NCI-H1417 treated with DMSO at 0.1 percent for 48 hours (cell line): ENCODE data around the gene TBCEL.

Experiments
- DNase-seq: peaks from one replicate; lab custom pipeline; 2025; lab: John Stamatoyannopoulos, UW

The TBCEL gene

DNA sequence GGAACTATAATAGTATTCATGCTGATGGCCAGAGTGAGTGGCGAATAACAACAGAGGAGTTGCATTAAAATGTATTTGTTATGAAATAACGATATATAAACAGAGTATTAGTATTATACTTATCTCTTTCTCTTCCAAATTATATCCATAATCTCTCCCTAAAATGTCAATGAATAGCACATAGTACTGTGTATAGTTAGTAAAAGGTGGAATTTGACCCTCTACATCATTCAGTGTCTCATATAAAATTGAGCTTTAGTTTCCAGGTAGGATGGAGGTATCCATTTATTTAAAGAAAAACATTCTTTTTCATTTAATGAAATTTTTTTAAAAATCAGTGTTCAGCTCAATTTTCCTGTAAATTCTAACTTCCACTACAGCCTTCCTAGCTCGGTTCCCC, 42.7 kb downstream of the TBCEL start:
- DNase-seq = no peak

DNA sequence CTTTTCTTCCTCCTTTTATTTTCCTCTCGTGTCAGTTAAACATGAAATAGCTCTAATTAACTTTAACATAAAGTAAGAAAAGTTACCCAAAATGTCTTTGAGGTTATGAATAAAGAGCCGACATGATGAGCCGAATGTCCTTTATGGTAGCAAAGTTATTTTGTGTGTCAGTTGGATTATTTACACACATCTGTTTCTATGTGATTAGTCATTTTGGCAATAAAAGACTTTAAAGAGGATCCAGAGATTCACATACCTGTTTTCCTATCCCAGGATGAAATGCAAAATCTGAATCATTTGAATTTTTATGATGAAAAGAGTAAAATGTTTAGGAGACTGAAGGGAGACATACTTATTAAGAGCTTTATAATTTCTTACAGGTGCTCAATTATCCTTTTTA, 43.1 kb downstream of the TBCEL start:
- no peak for DNase-seq

DNA sequence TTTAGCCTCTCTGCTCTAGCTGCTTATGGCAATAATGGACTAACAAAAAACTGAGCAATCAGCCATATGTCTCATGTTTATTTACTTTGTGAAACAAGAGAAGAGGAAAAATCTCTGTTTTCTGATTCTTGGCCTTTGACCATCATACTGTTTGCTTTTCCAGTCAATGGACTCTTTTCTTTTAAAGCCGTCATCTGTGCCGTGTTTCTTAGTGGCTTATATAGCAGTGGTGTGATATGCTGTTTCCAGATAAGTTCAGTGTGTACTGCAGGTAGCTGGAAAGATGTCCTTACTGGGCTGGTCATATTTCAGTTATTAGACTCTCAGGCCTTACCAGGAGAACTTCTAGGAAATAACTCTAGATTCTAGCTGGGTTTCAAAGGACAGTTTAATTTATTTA, 43.6 kb downstream of the TBCEL start:
- DNase-seq = peak; percentile 39

DNA sequence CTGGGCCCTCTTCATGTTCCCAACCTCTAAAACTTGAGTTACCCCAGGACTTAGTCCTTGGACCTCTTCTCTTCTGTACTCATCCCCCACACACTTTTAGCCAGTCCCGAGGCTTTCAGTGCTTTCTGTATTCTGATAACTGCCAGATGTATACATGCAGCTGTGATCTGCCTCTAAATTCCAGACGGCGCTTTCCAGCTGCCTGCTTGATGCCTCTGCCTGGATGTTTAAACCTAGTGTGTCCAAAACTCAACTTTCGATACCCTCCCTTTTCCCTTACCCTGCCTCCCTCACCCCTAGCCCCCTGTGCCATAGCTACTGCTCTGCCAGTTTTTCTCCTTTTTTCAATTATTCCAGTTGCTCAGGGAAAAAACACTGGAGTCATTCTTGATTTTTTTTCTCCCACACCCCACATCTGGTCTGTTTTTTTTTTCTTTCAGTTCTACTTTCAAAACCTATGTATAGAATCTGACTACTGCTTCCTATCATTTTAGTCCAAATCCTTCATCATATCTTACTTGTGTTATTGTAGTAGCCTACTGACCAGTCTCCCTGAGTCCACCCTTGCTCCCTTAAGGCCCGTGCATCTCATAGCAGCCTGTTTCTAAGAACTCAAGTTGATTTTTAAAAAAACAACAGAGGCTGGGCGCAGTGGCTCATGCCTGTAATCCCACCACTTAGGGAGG, 44.2 kb downstream of the TBCEL start:
- DNase-seq = no peak

DNA sequence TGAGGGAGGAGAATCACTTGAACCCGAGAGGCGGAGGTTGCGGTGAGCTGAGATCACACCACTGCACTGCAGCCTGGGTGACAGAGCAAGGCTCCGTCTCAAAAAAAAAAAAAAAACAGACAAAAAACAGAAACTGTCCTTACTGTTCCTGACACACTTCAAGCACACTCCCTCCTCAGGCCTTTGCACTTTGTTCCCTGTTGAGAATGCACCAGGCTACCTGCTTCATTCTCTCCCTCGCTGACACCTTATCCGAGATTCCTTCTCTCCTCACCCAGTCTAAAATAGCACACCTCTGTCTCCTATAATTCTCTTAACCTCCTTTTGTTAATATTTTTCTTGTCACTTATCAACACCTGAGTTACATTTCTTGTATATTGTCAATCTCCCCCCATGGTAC, 44.9 kb downstream of the TBCEL start:
- DNase-seq = no peak

DNA sequence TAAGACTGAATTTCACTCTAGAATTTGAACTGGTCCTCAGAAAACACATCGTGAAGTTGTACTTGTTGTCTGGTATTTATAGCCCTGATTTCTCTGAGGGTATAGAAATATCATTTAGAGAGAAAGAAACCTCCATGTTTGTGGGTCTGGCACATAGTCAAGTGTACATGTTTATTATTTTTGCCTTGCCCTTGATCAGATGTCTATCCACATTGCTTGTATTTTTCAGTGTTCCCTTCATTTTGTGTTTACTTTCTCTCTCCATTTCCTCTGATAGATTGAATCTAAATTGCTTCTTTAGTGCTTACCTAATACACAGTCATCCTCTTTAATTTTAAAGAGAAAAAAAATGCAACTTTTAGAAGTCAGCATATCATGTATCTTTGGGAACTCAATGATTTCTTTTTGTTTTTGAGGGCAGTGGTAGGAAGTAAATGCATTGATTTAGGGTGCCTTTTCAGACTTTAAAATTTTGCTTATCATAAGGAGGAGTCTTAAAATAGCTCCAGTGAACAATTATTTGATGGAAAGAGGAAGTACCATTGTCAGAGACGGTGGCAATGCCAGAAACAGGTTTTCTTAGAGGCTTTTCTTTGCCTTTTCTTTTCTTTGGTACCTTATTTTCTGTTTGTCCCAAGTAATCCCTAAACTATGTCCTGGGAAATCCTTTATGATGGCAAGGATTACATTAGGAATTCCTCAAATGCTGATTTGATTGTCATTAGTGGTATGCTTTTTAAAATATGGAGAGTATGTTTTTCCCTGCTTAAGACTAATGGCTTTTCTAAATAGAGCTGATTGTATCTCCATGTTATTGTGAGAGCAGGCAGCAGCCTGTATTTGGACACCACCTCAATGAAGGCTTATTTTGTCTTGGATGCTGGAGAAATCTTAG, 47.3 kb downstream of the TBCEL start:
- DNase-seq = no peak

DNA sequence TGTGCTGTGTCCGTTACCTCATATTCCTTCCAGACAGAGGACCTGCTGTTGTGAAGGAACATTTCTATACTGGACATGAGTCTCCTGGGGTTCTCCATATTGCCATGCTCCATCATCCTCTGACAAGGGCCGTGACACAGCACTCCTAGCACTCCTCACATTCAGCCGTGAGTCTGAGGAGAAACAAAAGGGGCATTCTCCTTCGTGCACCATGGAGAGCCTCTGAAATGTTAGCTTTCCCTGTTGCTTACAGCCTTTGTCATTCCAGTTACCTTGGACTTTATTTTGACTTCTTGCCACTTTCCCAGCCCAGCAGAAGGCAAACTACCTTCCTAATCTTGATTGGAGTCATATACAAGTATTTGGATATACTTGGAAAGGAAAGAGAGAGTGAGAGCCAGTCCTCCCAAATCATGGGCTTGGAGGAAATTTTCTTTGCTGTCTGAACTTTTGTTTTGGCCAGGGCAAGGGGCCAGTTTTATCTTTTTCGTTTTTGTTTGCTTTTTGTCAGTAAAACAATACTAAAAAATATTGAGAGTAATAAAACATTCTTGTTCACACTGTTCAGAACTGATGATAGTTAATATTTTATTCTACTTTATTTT, 48.0 kb downstream of the TBCEL start:
- no peak for DNase-seq

DNA sequence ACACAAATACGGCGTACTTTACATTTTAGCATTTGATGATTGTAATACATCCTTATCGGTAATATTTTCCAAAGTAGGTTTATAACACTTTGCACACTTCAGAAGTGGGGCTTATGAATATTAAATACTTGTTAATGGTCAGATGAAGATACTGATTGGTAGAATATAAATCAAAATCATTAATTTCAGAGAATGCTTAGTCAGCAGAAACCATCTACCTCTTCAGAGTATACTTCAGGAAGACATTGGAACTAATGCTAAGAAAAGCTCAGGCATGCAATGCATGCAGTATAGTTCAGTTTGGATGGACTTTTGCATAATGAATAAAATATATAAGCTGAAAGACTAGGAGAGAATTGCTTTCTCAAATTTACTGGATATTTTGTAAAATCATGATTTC, 57.4 kb downstream of the TBCEL start:
- DNase-seq = no peak

DNA sequence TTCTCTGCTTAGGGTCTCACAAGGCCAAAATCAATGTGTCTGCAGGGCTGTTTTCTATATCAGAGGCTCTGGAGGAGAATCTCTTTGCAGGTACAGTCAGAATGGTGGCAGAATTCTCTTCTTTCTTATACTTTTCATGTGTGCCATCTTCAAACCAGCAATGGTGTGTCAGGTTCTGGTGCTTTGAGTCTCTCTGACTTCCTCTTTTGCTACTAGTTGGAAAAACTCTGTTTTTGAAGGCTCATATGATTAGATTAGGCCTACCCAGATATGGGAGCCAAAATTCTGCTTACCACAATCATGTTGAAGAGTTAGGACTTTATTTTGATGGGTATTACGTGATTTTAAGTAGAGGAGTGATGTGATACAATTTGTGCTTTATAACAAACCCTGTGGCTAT, 58.3 kb downstream of the TBCEL start:
- no peak for DNase-seq

DNA sequence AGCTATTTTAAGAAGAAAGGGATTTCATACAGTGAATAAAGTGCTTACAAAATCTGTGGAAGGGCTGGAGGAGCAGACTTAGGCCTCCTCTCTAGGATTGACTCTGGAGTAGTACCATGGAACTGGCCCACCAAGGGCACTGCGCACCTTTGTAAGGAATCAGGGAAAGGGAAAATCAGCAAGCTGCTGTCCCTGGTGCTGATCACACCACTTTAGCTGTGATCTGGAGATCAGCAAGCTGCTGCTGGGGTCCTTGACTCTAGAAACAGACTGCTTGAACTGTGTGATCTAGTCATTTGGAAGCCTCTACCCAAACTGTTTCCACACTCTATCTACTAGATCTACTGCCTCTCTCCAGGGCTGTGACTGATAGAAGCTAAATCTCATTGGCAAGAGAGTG, 58.8 kb downstream of the TBCEL start:
- DNase-seq = no peak

DNA sequence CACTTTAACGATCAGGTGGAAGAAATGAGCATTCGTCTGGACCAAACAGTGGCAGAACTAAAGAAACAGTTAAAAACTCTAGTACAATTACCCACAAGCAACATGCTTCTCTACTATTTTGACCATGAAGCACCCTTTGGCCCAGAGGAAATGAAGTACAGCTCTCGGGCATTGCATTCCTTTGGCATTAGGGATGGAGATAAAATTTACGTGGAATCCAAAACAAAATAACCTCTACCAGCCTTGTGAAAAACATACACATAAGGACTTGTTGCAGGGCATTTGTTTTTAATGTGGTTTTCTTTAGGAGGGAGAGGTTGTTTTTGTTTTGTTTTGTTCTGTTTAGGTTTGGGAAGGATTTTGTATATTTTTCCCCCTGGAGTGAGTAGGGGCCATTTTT, 63.0 kb downstream of the TBCEL start:
- no peak for DNase-seq

DNA sequence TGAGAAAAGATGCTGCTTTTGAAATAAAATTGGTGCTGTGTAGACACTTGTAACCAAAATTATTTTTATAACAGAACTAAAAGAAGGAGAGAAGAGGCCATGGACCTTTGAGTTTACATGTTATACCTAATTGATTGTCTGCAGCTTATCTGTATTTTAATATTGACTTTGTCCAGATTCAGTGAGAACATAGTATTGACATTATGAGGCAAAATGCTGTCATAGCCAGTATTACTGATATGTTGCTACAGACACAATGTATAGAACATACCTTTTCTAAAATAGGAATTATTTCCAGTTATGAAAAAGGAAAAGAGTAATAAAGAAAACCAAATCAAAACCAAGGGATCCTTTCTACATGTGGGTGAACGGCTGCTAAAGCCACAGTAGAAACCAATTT, 65.7 kb downstream of the TBCEL start:
- no peak for DNase-seq

DNA sequence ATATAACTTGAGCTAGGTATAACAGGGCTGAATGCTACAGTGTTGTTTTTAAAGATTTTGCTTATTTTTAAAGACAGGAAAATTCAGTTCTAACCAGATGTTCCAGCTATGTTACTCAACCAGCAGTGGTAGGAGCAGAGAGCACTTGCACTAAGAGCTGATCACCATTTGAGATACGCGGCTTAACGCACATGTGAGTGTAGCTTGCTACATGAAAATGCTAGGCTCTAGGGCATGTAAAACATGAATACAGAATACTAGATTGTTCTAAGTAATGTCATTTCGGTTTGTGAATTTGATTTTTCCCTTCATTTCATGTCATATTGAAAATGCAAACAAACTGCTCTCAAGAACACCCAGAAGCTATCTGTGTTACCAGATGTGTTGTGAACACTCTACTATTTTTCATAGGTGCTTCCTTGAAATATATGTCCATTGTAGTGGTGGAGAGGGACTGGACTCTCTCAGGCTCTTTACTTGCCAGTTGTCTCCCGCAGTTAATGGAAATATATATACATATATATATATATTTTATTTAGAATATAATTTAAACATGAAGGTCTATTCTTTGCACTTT, 66.3 kb downstream of the TBCEL start:
- no peak for DNase-seq

DNA sequence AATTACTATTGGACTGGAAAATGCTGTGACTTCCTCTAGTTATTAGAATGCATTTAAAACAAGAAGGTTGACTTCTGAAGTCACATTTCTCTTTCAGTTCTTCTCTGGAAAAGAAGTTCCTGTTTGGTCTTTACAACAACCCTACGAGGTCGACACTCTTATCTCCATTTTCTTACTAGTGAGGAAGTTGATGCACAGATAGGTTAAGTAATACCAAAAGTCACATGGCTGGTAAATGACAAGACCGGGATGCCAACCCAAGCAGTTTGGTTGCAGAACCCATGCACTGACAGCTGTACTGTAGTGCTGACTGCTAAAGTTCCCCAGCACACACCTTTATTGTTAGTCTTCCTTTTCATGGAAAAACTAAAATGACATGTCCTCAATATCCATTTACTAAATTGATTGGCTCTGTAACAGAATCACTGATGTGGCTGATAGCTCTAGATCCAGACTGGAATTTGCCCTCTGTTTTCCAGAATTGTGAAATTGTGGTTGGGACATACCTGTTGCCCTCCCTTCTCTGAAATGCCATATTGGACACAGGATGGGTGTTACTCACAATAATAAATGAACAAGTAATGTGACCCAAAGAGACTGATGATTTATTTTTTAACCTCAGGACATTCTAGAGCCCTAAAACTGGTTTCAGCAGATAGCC, 67.7 kb downstream of the TBCEL start:
- DNase-seq = no peak

DNA sequence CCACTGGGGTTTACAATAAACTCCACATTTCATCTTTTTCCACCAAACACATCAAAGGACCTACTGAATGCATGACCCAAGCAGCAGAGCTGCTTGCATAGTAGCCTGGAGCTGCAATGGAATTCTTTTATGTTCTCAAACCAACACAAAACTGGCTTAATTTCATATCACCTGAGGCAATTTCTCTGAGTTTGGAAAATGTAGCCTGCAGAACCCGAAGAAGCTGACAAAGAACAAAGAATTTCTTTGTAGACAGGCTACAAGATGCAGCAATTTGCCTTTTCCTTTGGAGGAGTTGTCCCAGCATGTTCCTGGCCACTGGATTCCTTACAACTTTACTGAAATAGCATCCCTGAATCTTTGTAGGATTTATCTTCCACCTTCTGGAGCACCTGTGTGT, 71.7 kb downstream of the TBCEL start:
- no peak for DNase-seq

DNA sequence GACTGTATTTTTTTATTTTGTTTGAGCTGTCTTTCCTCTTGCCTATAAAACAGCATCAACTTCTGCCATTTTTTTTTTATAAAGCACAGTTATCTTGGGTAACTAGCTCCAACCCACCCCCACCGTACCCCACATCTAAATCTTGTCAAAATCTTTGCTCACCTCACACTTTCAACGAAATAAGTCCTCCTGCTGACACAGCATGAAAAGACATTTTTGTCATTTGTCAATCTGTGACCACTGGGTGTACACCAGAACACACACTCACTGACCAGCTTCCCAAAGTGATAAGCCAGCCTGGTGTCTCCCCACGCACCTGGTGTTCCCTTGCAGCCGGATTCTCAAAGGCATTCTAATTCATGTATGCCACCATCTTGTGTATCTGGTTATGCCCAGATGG, 75.5 kb downstream of the TBCEL start:
- DNase-seq = no peak

DNA sequence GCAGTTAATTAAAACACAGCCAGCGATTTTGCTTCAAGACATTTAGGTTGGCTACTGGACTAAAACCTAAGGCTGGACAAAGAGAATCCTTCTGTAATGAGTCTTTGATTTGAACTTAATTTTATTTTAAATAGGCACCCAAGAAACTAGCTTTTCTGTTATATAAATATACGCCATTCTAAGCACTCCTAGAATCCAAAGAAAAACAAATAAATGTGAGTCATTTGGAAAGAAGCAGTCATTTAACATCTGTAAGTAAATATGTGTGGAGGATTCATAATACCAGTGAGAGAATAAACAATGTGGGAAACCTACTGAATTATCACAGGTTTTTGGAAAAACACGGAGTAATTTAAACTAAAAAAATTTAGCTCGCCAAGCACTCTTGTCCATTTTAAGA, 76.0 kb downstream of the TBCEL start:
- no peak for DNase-seq

DNA sequence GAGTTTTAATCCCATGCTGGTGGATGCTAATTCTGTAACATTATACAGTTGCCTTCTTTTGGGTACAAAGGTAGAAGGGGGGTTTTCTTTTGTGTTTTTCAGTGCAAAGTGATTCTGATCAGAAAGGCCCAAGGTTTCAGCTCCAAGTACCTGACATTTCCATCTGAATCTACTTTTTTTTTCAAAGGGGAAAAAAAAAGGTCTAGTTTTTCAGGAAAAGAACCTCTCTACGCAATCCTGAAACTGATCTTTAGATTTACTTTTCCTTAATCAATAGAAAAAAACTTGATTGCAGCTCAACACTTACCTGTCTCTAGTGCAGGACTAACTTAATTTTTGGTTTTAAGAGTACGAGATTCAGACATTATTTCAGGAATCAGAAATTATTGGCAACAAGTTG, 77.0 kb downstream of the TBCEL start, which contains the start of gene TECTA:
Gene TECTA (plus strand): TSS at position 301 of the 400 bp plus-strand sequence. CDS start 1,423 bp downstream, outside the sequence.
- no peak for DNase-seq

DNA sequence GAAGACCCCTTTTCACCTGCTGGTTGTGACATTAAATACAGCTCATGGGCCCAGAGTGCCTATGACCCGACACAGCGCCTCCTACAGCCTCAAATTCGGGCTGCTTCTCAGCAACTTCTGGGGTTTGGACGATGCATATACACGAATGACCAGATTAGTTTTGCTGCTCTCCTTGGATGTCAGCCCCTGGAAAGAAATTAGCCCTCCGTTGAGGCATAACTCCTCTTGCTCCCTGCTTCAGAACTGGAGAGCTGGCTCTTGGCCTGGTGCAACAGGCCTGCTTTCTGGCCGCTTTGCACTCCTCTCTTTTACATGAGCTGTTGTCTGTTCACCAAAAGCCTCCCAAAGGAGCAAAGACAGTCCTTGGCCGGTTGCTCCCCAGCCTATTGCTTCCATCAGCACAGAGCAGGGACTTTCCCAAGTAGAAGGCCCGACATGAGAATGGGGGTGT, 80.4 kb downstream of the TBCEL start:
- no peak for DNase-seq

DNA sequence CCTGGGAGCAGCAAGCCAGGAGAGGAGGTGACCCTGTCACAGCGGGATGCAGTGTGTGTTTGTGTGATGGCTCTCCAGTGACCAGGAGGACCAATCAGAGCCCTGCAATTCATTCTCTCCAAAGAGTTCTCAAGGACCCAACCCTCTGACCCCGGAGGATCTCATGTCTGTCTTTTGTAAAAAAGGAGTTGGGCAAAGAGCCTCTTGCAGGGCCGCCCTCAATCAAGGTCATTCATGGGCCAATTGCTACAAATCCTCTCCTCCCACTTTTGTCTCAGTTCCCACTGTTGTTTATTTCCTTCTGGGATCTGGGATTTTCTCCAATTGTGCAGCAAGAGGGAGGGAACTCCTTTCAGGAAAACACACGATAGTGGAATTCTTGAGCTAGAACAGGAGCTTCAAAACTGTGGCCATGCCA, 81.2 kb downstream of the TBCEL start:
- DNase-seq = no peak

DNA sequence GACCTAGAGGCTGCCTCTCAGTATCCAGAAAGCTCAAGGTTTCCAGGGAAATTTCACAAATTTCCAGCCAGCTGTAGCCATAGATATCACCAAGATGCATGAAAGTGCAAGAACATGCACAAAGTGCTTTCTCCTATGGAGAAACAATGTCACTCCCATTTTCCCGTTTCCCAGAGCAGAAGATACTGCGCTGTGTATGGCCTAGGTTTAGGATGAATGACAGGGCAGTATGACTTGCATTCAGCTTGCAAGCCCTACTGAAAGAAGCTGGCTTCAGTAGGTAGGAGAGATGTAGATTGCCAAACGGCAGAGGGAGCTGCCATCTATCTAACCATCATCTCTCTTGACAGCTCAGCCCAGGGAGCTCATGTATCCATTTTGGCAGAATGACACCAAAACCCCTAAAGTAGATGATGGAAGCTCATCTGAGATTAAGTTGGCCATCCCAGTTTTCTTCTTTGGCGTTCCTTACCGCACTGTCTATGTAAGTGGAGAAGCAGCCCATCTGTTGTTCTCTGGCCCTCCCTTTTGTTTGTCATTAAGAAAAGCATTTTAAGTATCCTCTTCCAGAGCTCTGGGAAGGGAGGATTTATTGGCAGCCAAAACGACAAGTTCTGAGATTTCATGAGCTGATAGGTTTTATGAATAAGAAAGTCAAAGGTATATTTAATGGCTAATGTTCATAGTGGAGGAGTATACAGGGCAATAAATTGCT, 81.7 kb downstream of the TBCEL start:
- DNase-seq = no peak
